Germinal center (tissue), 1 donor: Measurements from ENCODE around the gene PRPSAP2.
"Not testable (repeated sequence)": the region's sequence is repeated elsewhere in the genome, so short reads cannot be mapped to it uniquely, and the experiment has no call there.

Experiments
- DNase-seq: peaks from one replicate; pipeline ENCODE4 v3.0.0; 2012; ENCODE audit warnings: mixed read lengths, low spot score

The PRPSAP2 gene

GRCh38 chr17:18889658-18890057, 31.7 kb downstream of the PRPSAP2 start:
- no peak for DNase-seq

GRCh38 chr17:18891541-18891940, 33.6 kb downstream of the PRPSAP2 start:
- no peak for DNase-seq

GRCh38 chr17:18896146-18896545, 38.2 kb downstream of the PRPSAP2 start:
- DNase-seq: no peak

- DNase-seq: no peak
Measured at GRCh38 chr17:18896947-18897346, 39.0 kb downstream of the PRPSAP2 start.

- DNase-seq: no peak
Measured at GRCh38 chr17:18904482-18904881, 46.6 kb downstream of the PRPSAP2 start.

GRCh38 chr17:18905226-18905625, 47.3 kb downstream of the PRPSAP2 start:
- no peak for DNase-seq

GRCh38 chr17:18910326-18910725, 52.4 kb downstream of the PRPSAP2 start:
- DNase-seq: no peak

- DNase-seq: no peak
Measured at GRCh38 chr17:18910881-18911280, 53.0 kb downstream of the PRPSAP2 start.

GRCh38 chr17:18916816-18917500, 59.0 kb downstream of the PRPSAP2 start:
- DNase-seq: peak; percentile 44

- no peak for DNase-seq
Measured at GRCh38 chr17:18917506-18918032, 59.6 kb downstream of the PRPSAP2 start.

- DNase-seq: no peak
Measured at GRCh38 chr17:18919963-18920362, 62.0 kb downstream of the PRPSAP2 start.

- no peak for DNase-seq
Measured at GRCh38 chr17:18920911-18921441, 63.0 kb downstream of the PRPSAP2 start.

GRCh38 chr17:18921485-18921884, 63.6 kb downstream of the PRPSAP2 start:
- no peak for DNase-seq

- no peak for DNase-seq
Measured at GRCh38 chr17:18921912-18922451, 64.1 kb downstream of the PRPSAP2 start.

GRCh38 chr17:18922596-18922995, 64.7 kb downstream of the PRPSAP2 start:
- DNase-seq: not testable (repeated sequence)

- no peak for DNase-seq
Measured at GRCh38 chr17:18925187-18925586, 67.3 kb downstream of the PRPSAP2 start.

- DNase-seq: no peak
Measured at GRCh38 chr17:18928628-18929125, 70.7 kb downstream of the PRPSAP2 start.

- no peak for DNase-seq
Measured at GRCh38 chr17:18932360-18933055, 74.6 kb downstream of the PRPSAP2 start.

GRCh38 chr17:18933102-18934058, 75.4 kb downstream of the PRPSAP2 start:
- DNase-seq: peak; percentile 58

- no peak for DNase-seq
Measured at GRCh38 chr17:18937981-18938691, 80.2 kb downstream of the PRPSAP2 start.

GRCh38 chr17:18938692-18939023, 80.7 kb downstream of the PRPSAP2 start:
- DNase-seq: no peak
